A549 (cell line): ENCODE data around the gene LPIN3.

Source experiments
- CEBPB ChIP-seq, 2 experiments: fragments of >200 bp in 1 of 2; sonication (Bioruptor Twin) in 1 of 2; formaldehyde crosslinking in 1 of 2; IDR thresholded peaks; 2 replicates each; pipeline ENCODE4 v1.6.1; 2012 to 2016
- CTCF ChIP-seq: fragments of >200 bp; sonication (Bioruptor Twin); formaldehyde crosslinking; IDR thresholded peaks from 3 replicates; pipeline ENCODE4 v1.5.1; 2016
- ELK1 ChIP-seq: fragments of 150-350 bp; IDR thresholded peaks from 2 replicates; pipeline ENCODE4 v1.6.1; 2014; ENCODE audit warnings: low read depth, mild to moderate bottlenecking, low read length
- EP300 ChIP-seq, 2 experiments: fragments of >200 bp; sonication (Bioruptor Twin); formaldehyde crosslinking; IDR thresholded peaks; 2 replicates in 1 of 2; 3 replicates in 1 of 2; pipeline ENCODE4 v1.6.1; 2016 to 2017
- MAZ ChIP-seq: fragments of 150-350 bp; IDR thresholded peaks from 2 replicates; pipeline ENCODE4 v1.6.1; 2014; ENCODE audit warnings: antibody characterized with exemption, low read depth, low read length, borderline replicate concordance
- NR3C1 ChIP-seq: fragments of >200 bp; sonication (Bioruptor Twin); formaldehyde crosslinking; IDR thresholded peaks from 3 replicates; pipeline ENCODE4 v1.6.1; 2017
- POLR2A ChIP-seq: IDR thresholded peaks from 2 replicates; pipeline ENCODE4 v1.6.1; 2012; ENCODE audit warnings: mild to moderate bottlenecking, low read length
- RFX5 ChIP-seq: fragments of 450-650 bp; IDR thresholded peaks from 2 replicates; pipeline ENCODE4 v1.7.1; 2014; ENCODE audit warnings: antibody characterized with exemption, mild to moderate bottlenecking, moderate library complexity

GRCh38 chr20:41344938-41345728 lies 4.5 kb downstream of the LPIN3 start:
- no peak for TF ChIP-seq POLR2A
- TF ChIP-seq MAZ: no peak
- TF ChIP-seq CTCF: no peak
- no peak for TF ChIP-seq RFX5
- no peak for TF ChIP-seq ELK1
- TF ChIP-seq EP300 (IDR thresholded peaks at IDR 0.05): no peak
- TF ChIP-seq CEBPB (IDR thresholded peaks at IDR 0.05): no peak
- TF ChIP-seq NR3C1: no peak
